Brain pericyte (primary cell): Measurements from ENCODE around the gene FRMD4A.

Experiments
- DNase-seq: peaks from one replicate; pipeline ENCODE4 v3.0.0-alpha.2; 2012; ENCODE audit warnings: low read depth, low spot score

Gene FRMD4A

GRCh38 chr10:14293526-14293925 lies 37.2 kb downstream of the FRMD4A start:
- no peak for DNase-seq

- no peak for DNase-seq
Measured at GRCh38 chr10:14291296-14291695, 39.4 kb downstream of the FRMD4A start.

GRCh38 chr10:14285941-14286560 lies 44.7 kb downstream of the FRMD4A start:
- DNase-seq, result no peak

- no peak for DNase-seq
Measured at GRCh38 chr10:14282276-14282675, 48.4 kb downstream of the FRMD4A start.

- DNase-seq, result no peak
Measured at GRCh38 chr10:14278533-14278932, 52.2 kb downstream of the FRMD4A start.

- no peak for DNase-seq
Measured at GRCh38 chr10:14276210-14276609, 54.5 kb downstream of the FRMD4A start.

- DNase-seq, result no peak
Measured at GRCh38 chr10:14271621-14272020, 59.1 kb downstream of the FRMD4A start.

- DNase-seq, result no peak
Measured at GRCh38 chr10:14270370-14270769, 60.4 kb downstream of the FRMD4A start.

GRCh38 chr10:14265709-14266108 lies 65.0 kb downstream of the FRMD4A start:
- DNase-seq, result no peak

- DNase-seq, result no peak
Measured at GRCh38 chr10:14262836-14263425, 67.8 kb downstream of the FRMD4A start.

- DNase-seq, result no peak
Measured at GRCh38 chr10:14261336-14261735, 69.4 kb downstream of the FRMD4A start.

GRCh38 chr10:14259696-14260566 lies 70.8 kb downstream of the FRMD4A start:
- DNase-seq, result peak; percentile 90

- no peak for DNase-seq
Measured at GRCh38 chr10:14254368-14254767, 76.4 kb downstream of the FRMD4A start.

GRCh38 chr10:14253711-14254110 lies 77.0 kb downstream of the FRMD4A start:
- DNase-seq, result no peak

GRCh38 chr10:14253079-14253478 lies 77.6 kb downstream of the FRMD4A start:
- DNase-seq, result no peak

GRCh38 chr10:14250496-14251076 lies 80.1 kb downstream of the FRMD4A start:
- DNase-seq, result no peak

GRCh38 chr10:14247377-14248116 lies 83.2 kb downstream of the FRMD4A start:
- no peak for DNase-seq

GRCh38 chr10:14244801-14245211 lies 85.9 kb downstream of the FRMD4A start:
- no peak for DNase-seq

- no peak for DNase-seq
Measured at GRCh38 chr10:14244147-14244546, 86.6 kb downstream of the FRMD4A start.

GRCh38 chr10:14243221-14243620 lies 87.5 kb downstream of the FRMD4A start:
- DNase-seq, result no peak

GRCh38 chr10:14241196-14241595 lies 89.5 kb downstream of the FRMD4A start:
- no peak for DNase-seq
